Muscle layer of duodenum (tissue), 2 donors: ENCODE measurements around the gene SBK1.
"Not testable (repeated sequence)": the region's sequence is repeated elsewhere in the genome, so short reads cannot be mapped to it uniquely, and the experiment has no call there.

Experiments
- H3K27ac ChIP-seq: one replicate; pipeline ENCODE4 v1.7.0; 2013; ENCODE audit warnings: mild to moderate bottlenecking, low read length
- H3K27me3 ChIP-seq: one replicate; pipeline ENCODE4 v1.7.0; 2013; ENCODE audit warnings: low read depth, mild to moderate bottlenecking, control low read depth, low read length
- H3K36me3 ChIP-seq, 2 donors: one replicate each; pipeline ENCODE4 v1.7.0; 2013; ENCODE audit warnings: low read length in 2 of 2, control low read depth in 1 of 2, mild to moderate bottlenecking in 1 of 2; ENCODE audit not compliant: insufficient read depth in 2 of 2, control insufficient read depth in 1 of 2
- H3K4me1 ChIP-seq, 2 donors: one replicate each; pipeline ENCODE4 v1.7.0; 2013; ENCODE audit warnings: low read length in 2 of 2, mild to moderate bottlenecking in 2 of 2, control low read depth in 1 of 2, moderate library complexity in 1 of 2; ENCODE audit not compliant: insufficient read depth in 2 of 2, control insufficient read depth in 1 of 2
- H3K4me3 ChIP-seq, 2 donors: one replicate each; pipeline ENCODE4 v1.7.0; 2013; ENCODE audit warnings: low read length in 2 of 2, low read depth in 1 of 2, mild to moderate bottlenecking in 1 of 2
- H3K9me3 ChIP-seq, 2 donors: one replicate each; pipeline ENCODE4 v1.7.0; 2013; ENCODE audit warnings: low read length in 2 of 2, control low read depth in 1 of 2, mild to moderate bottlenecking in 1 of 2; ENCODE audit not compliant: control insufficient read depth in 1 of 2
- donor health status: healthy.

SBK1 gene

DNA sequence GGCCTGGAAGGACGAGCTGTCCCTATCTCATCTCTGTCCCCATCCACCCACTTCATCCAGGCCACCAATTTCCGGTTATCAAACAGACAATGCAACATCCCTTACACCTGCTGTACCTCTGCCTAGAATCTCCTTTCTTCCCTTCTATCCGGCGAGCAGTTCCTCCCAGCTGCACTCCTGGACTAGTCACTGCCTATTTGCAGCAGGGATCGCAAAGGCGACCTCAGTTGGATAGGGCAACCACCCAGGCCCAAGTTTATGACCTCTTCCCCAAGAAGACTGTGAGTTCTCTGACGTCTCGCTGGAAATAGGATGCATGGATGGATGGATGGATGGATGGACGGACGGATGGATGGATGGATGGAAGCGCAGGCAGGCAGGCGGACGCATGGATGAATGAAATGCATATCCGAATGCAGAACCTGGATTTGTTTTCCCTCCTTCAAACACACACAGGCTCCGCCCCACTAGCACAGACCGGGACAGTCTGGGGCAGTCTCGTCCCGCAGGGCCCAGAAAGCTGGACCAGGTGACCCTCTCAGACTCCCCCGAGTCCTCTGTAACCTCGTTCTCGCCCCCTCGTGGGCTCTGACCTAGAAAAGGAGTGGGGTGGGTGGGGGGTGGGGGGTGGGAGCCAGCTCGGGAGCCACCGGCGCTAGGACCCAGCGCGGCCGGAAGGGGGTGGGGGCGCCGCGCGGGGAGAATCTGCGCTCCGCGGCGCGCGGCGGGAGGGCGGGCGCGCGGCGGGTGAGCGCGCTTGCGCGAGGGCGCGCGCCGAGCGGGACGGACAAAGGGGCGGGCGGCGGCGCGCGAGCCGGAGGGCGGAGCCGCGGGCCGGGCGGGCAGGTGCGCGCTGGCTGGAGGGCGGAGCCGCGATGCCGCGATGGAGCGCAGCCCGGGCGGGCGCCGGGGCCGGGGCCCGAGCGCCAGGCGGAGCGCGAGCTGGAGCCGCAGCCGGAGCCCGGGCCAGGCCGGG, at the start of gene SBK1:
Gene SBK1, plus strand, starts transcription at position 875 of the 976 bp plus-strand sequence. CDS start 24,867 bp downstream, outside the sequence.
- Histone ChIP-seq H3K4me3 (peak within 1 kb of the TSS; percentile 60 to 65), H3K27me3 (peaks cover 14% of the 10 kb centered on the region), H3K4me1 (peaks cover 0 to 16% of the 10 kb centered on the region in 2 donors), H3K36me3 (no peaks in the 10 kb centered on the region), H3K9me3 (no peaks in the 10 kb centered on the region), H3K27ac (no peak within 1 kb of the TSS)

- not testable (repeated sequence) for H3K36me3 ChIP-seq, H3K27ac ChIP-seq, H3K4me3 ChIP-seq, H3K9me3 ChIP-seq, H3K4me1 ChIP-seq, H3K27me3 ChIP-seq
Measured at GRCh38 chr16:28249483-28249882, 42.8 kb upstream of the SBK1 start.

- Histone ChIP-seq H3K9me3 (no peaks in the 10 kb centered on the region), H3K36me3 (no peaks in the 10 kb centered on the region), H3K4me3 (no peak overlapping the region), H3K27ac (no peak overlapping the region), H3K27me3 (no peaks in the 10 kb centered on the region), H3K4me1 (no peaks in the 10 kb centered on the region)
Measured at GRCh38 chr16:28250999-28251398, 41.3 kb upstream of the SBK1 start.

GRCh38 chr16:28254158-28254557, 38.2 kb upstream of the SBK1 start:
- no peak overlapping the region for H3K4me3 ChIP-seq
- H3K27ac ChIP-seq, result no peak overlapping the region
- no peaks in the 10 kb centered on the region for H3K27me3 ChIP-seq
- peaks cover 0 to 11% of the 10 kb centered on the region in 2 donors for H3K4me1 ChIP-seq
- no peaks in the 10 kb centered on the region for H3K36me3 ChIP-seq
- H3K9me3 ChIP-seq, result no peaks in the 10 kb centered on the region

DNA sequence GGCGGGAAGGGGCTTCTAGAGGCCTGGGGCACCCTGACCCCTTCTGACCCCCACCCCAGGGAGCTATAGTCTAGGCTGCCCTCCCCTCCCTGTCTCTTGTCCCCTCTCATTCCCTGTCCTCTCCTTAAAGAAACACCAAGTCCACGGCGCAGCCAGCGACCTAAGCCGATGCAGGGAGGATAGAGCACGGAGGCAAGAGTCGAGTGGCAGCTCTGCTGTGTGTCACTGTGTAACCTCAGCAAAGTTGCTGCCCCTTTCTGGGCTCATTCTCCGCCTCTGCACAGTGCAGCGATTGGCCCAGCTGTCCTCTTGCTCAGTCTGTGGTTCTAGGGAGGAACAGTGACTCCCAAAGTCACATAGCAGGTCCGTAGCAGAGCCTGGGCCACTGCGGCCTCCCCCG, 36.5 kb upstream of the SBK1 start:
- Histone ChIP-seq H3K27ac (no peak overlapping the region), H3K9me3 (no peaks in the 10 kb centered on the region), H3K4me1 (peaks cover 0 to 12% of the 10 kb centered on the region in 2 donors), H3K4me3 (no peak overlapping the region), H3K36me3 (no peaks in the 10 kb centered on the region), H3K27me3 (no peaks in the 10 kb centered on the region)

DNA sequence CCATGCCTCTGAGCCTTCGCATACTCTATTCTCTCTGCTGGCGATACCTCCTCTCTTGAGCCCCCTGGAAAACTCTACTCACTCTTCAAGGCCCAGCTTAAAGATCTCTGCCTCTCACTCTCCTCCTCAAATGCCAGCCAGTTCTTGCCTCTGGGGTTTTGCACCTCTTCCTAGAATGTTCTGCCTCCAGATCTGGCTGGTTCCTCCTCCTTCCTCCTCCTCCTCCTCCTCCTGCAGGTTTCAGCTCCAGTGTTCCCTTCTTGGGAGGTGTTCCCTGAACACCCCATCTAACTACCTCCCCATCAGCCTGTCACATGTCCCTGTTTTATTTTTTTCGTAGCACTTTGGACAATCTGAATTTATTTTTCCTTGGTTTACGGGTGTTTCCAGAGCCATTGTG, 35.1 kb upstream of the SBK1 start:
- H3K27me3 ChIP-seq, result peaks cover 5% of the 10 kb centered on the region
- no peak overlapping the region for H3K4me3 ChIP-seq
- H3K4me1 ChIP-seq, result peaks cover 0 to 12% of the 10 kb centered on the region in 2 donors
- no peaks in the 10 kb centered on the region for H3K9me3 ChIP-seq
- no peak overlapping the region for H3K27ac ChIP-seq
- no peaks in the 10 kb centered on the region for H3K36me3 ChIP-seq

DNA sequence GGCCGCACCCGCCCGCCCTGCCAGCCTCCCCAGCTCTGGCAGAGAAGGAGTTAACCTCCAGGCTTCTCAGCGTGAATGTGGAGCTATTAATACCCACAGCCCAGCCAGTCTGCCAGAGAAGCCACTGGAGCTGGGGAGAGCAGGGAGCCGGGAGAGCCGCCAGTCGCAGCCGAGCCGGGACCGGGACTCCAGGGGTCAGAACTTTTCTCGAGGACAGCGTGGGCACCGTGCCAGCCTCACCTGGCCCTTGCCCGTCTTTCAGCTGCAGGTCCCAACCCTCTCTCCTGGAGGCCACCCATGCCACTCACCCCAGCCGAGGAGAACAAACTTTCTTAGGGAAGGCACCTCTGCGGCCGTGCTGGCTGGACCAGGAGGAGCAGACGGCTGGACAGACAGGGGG, 33.8 kb upstream of the SBK1 start:
- Histone ChIP-seq H3K9me3 (no peaks in the 10 kb centered on the region), H3K4me3 (peak overlapping the region in 1 of 2 donors; percentile 41), H3K4me1 (peaks cover 0 to 12% of the 10 kb centered on the region in 2 donors), H3K27ac (no peak overlapping the region), H3K36me3 (no peaks in the 10 kb centered on the region), H3K27me3 (peaks cover 5% of the 10 kb centered on the region)

- H3K4me1 ChIP-seq, result peaks cover 0 to 12% of the 10 kb centered on the region in 2 donors
- H3K27me3 ChIP-seq, result peaks cover 5% of the 10 kb centered on the region
- peak overlapping the region in 1 of 2 donors; percentile 41 for H3K4me3 ChIP-seq
- no peaks in the 10 kb centered on the region for H3K9me3 ChIP-seq
- no peaks in the 10 kb centered on the region for H3K36me3 ChIP-seq
- H3K27ac ChIP-seq, result no peak overlapping the region
Measured at GRCh38 chr16:28259091-28259780, 33.1 kb upstream of the SBK1 start.

- Histone ChIP-seq H3K4me3 (no peak overlapping the region), H3K4me1 (peaks cover 0 to 12% of the 10 kb centered on the region in 2 donors), H3K27me3 (peaks cover 5% of the 10 kb centered on the region), H3K36me3 (no peaks in the 10 kb centered on the region), H3K27ac (no peak overlapping the region), H3K9me3 (no peaks in the 10 kb centered on the region)
Measured at GRCh38 chr16:28259781-28260150, 32.6 kb upstream of the SBK1 start.

DNA sequence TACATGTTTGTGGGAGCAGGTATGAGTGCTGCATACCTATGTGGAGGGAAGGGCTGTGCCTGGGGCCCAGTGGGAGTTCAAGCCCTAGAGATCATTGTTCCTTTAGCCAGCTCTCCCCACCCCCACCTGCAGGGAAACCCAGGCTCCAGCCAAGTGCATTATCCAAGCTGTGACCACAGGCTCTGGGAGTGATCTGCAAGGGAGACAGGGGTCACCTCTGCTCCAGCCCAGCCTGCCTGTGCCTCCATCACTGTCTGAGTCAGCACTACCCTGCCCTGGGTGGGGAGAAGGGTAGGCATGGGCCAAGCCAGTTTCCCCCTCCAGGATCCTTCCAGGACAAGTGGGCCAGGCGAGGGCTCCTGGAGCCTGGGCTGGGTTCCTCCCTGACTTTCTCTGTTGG, 32.1 kb upstream of the SBK1 start:
- Histone ChIP-seq H3K36me3 (no peaks in the 10 kb centered on the region), H3K4me3 (no peak overlapping the region), H3K27me3 (peaks cover 5% of the 10 kb centered on the region), H3K9me3 (no peaks in the 10 kb centered on the region), H3K4me1 (peaks cover 0 to 12% of the 10 kb centered on the region in 2 donors), H3K27ac (no peak overlapping the region)

- no peak overlapping the region for H3K4me3 ChIP-seq
- no peak overlapping the region for H3K27ac ChIP-seq
- peaks cover 5% of the 10 kb centered on the region for H3K27me3 ChIP-seq
Measured at GRCh38 chr16:28261942-28262341, 30.4 kb upstream of the SBK1 start.

More at GRCh38 chr16:28261942-28262341, 30.4 kb upstream of the SBK1 start:
- peaks cover 0 to 12% of the 10 kb centered on the region in 2 donors for H3K4me1 ChIP-seq
- no peaks in the 10 kb centered on the region for H3K9me3 ChIP-seq
- H3K36me3 ChIP-seq, result no peaks in the 10 kb centered on the region
